Left cardiac atrium (tissue), 4 donors: ENCODE data around the gene RAB31. TPM values are rescaled to one million over a fixed set of nuclear protein-coding genes. Genes with fewer than 3 reads are reported as not detected.

Experiments
- ATAC-seq, 2 donors: fragments of 200-7000 bp; cut with Tn5 transposase; one replicate each; pipeline ENCODE4 v1.9.1; 2020; ENCODE audit warnings: mild to moderate bottlenecking in 2 of 2, moderate library complexity in 2 of 2
- DNase-seq: peaks from one replicate; pipeline ENCODE4 v3.0.0-alpha.2; 2020
- intact Hi-C, 2 donors: fragments of 100-400 bp; cut with DNase I; formaldehyde crosslinking; loops; one replicate each; pipeline versions ENCODE4 v1.14.1 to v1.15.1; 2022 to 2023
- total RNA-seq, 2 donors: library from RNA; stranded (reverse); fragmentation: NEBNext Ultra II Directional; extraction: Animal tissue kit (Norgen Biotek cat#: 25700); gene quantifications; one replicate each; pipeline ENCODE4 v1.2.1, GENCODE V29; 2021
- donor health status: DM: no; HTN: yes; CAD: no.
- donor health status: DM: no; HTN: yes; CAD: no; lungs with severe emphysema.
- donor health status: DM: yes; HTN: yes; CAD: no.
- donor health status: Dilated cardiomyopathy.

RAB31 gene
- total RNA-seq, 2 donors from 2014 or later: 21.2 to 31.1 TPM

- no peak for ATAC-seq
- DNase-seq: no peak
- intact Hi-C loops: no loop called here
These were observed 114.6 kb downstream of the RAB31 start for GRCh38 chr18:9822587-9823185.

GRCh38 chr18:9823805-9824473 lies 115.8 kb downstream of the RAB31 start:
- DNase-seq (no peak), ATAC-seq (peak; percentile 5 to 51)
- intact Hi-C loops: no loop called here

- DNase-seq (peak; percentile 53), ATAC-seq (peak; percentile 82)
- intact Hi-C loops: no loop called here
These were observed 116.4 kb downstream of the RAB31 start for GRCh38 chr18:9824474-9824832.

- DNase-seq (no peak), ATAC-seq (peak in 1 of 2 donors; percentile 4)
- intact Hi-C loops: no loop called here
These were observed 116.9 kb downstream of the RAB31 start for GRCh38 chr18:9824952-9825371.

- ATAC-seq (peak; percentile 56 to 81), DNase-seq (no peak)
- intact Hi-C loops: no loop called here
These were observed 117.5 kb downstream of the RAB31 start for GRCh38 chr18:9825571-9826073.

- intact Hi-C loops: no loop called here
These were observed 118.6 kb downstream of the RAB31 start for GRCh38 chr18:9826685-9827084.

GRCh38 chr18:9827211-9827792 lies 119.2 kb downstream of the RAB31 start:
- ATAC-seq (no peak), DNase-seq (peak; percentile 46)
- intact Hi-C loops: no loop called here

More at GRCh38 chr18:9826685-9827084, 118.6 kb downstream of the RAB31 start:
- no peak for DNase-seq
- ATAC-seq: no peak

- ATAC-seq (peak; percentile 10 to 71), DNase-seq (peak; percentile 65)
- intact Hi-C loops: no loop called here
These were observed 119.8 kb downstream of the RAB31 start for GRCh38 chr18:9827793-9828505.

GRCh38 chr18:9828506-9829396 lies 120.7 kb downstream of the RAB31 start:
- ATAC-seq (no peak), DNase-seq (no peak)
- intact Hi-C loops: no loop called here

GRCh38 chr18:9829397-9829712 lies 121.3 kb downstream of the RAB31 start:
- DNase-seq (no peak), ATAC-seq (no peak)
- intact Hi-C loops: no loop called here

- ATAC-seq: peak in 1 of 2 donors; percentile 31
- intact Hi-C loops: no loop called here
These were observed 123.1 kb downstream of the RAB31 start for GRCh38 chr18:9831036-9831722.

GRCh38 chr18:9831723-9832199 lies 123.7 kb downstream of the RAB31 start:
- ATAC-seq: no peak
- no peak for DNase-seq
- intact Hi-C loops: no loop called here

More at GRCh38 chr18:9831036-9831722, 123.1 kb downstream of the RAB31 start:
- DNase-seq: no peak

GRCh38 chr18:9832871-9833270 lies 124.8 kb downstream of the RAB31 start:
- no peak for ATAC-seq

GRCh38 chr18:9834551-9834950 lies 126.5 kb downstream of the RAB31 start:
- intact Hi-C loops: no loop called here
- no peak for ATAC-seq
- DNase-seq: no peak

More at GRCh38 chr18:9832871-9833270, 124.8 kb downstream of the RAB31 start:
- intact Hi-C loops: no loop called here
- DNase-seq: no peak

GRCh38 chr18:9835113-9835755 lies 127.1 kb downstream of the RAB31 start:
- intact Hi-C loops: no loop called here
- no peak for DNase-seq
- ATAC-seq: no peak

- ATAC-seq (peak in 1 of 2 donors; percentile 45), DNase-seq (no peak)
- intact Hi-C loops: no loop called here
These were observed 127.7 kb downstream of the RAB31 start for GRCh38 chr18:9835825-9836224.

- ATAC-seq (peak; percentile 52 to 86), DNase-seq (no peak)
- intact Hi-C loops: no loop called here
These were observed 130.2 kb downstream of the RAB31 start for GRCh38 chr18:9838144-9838877.
